ENCODE measurements around the gene ABCC9.

ABCC9 gene

GRCh38 chr12:21809100-21809499 is 132.1 kb downstream of the ABCC9 start:
- no peak for DNase-seq
- Histone ChIP-seq H3K9me3 (ENCODE audit: severe bottlenecking) (no peaks in the 10 kb centered on the region), H3K27me3 (ENCODE audit: insufficient read depth, low read depth, severe bottlenecking) (no peaks in the 10 kb centered on the region), H3K27ac (no peak overlapping the region), H3K36me3 (no peaks in the 10 kb centered on the region), H3K4me3 (ENCODE audit: low read depth, low read length) (no peak overlapping the region)
- no peak for TF ChIP-seq CTCF (IDR thresholded peaks at IDR 0.05; ENCODE audit: low read depth, low read length)

- Histone ChIP-seq H3K27me3 (ENCODE audit: insufficient read depth, low read depth, severe bottlenecking) (no peaks in the 10 kb centered on the region), H3K36me3 (no peaks in the 10 kb centered on the region), H3K4me3 (ENCODE audit: low read depth, low read length) (no peak overlapping the region), H3K9me3 (ENCODE audit: severe bottlenecking) (no peaks in the 10 kb centered on the region), H3K27ac (no peak overlapping the region)
- DNase-seq = no peak
- TF ChIP-seq CTCF (IDR thresholded peaks at IDR 0.05; ENCODE audit: low read depth, low read length) = no peak
Measured at GRCh38 chr12:21806255-21806654, 135.0 kb downstream of the ABCC9 start.

- Histone ChIP-seq H3K27me3 (ENCODE audit: insufficient read depth, low read depth, severe bottlenecking) (no peaks in the 10 kb centered on the region), H3K9me3 (ENCODE audit: severe bottlenecking) (no peaks in the 10 kb centered on the region), H3K36me3 (no peaks in the 10 kb centered on the region), H3K27ac (no peak overlapping the region), H3K4me3 (ENCODE audit: low read depth, low read length) (no peak overlapping the region)
- no peak for TF ChIP-seq CTCF (IDR thresholded peaks at IDR 0.05; ENCODE audit: low read depth, low read length)
- no peak for DNase-seq
Measured at GRCh38 chr12:21801522-21802288, 139.5 kb downstream of the ABCC9 start.

- DNase-seq = no peak
- no peaks in the 10 kb centered on the region for H3K36me3 ChIP-seq
- no peak overlapping the region for H3K4me3 ChIP-seq (ENCODE audit: low read depth, low read length)
- no peak overlapping the region for H3K27ac ChIP-seq
- no peak for TF ChIP-seq CTCF (IDR thresholded peaks at IDR 0.05; ENCODE audit: low read depth, low read length)
- H3K27me3 ChIP-seq (ENCODE audit: insufficient read depth, low read depth, severe bottlenecking) = no peaks in the 10 kb centered on the region
- no peaks in the 10 kb centered on the region for H3K9me3 ChIP-seq (ENCODE audit: severe bottlenecking)
Measured at GRCh38 chr12:21800011-21800410, 141.2 kb downstream of the ABCC9 start.

GRCh38 chr12:21797539-21797938 is 143.7 kb downstream of the ABCC9 start:
- no peaks in the 10 kb centered on the region for H3K36me3 ChIP-seq

More at GRCh38 chr12:21797539-21797938, 143.7 kb downstream of the ABCC9 start:
- Histone ChIP-seq H3K27ac (no peak overlapping the region), H3K27me3 (ENCODE audit: insufficient read depth, low read depth, severe bottlenecking) (no peaks in the 10 kb centered on the region), H3K9me3 (ENCODE audit: severe bottlenecking) (no peaks in the 10 kb centered on the region), H3K4me3 (ENCODE audit: low read depth, low read length) (no peak overlapping the region)
- no peak for TF ChIP-seq CTCF (IDR thresholded peaks at IDR 0.05; ENCODE audit: low read depth, low read length)
- DNase-seq = no peak
